OCI-LY3 (cell line): ENCODE measurements around the gene ACTR8.
A peak's percentile ranks its signal among the peaks of the same experiment; 100 is the strongest.
"Not testable (repeated sequence)": the region's sequence is repeated elsewhere in the genome, so short reads cannot be mapped to it uniquely, and the experiment has no call there.

ENCODE experiments used
- H2AFZ ChIP-seq: fragments of 200-600, 300-600 bp; shearing (Covaris generic); 2 replicates; pipeline ENCODE4 v1.6.0; 2014; ENCODE audit warnings: antibody characterized with exemption, low read depth, low read length
- H3K27ac ChIP-seq: fragments of 200-600, 300-600 bp; sonication (generic); 2 replicates; pipeline ENCODE4 v1.5.1; 2014; ENCODE audit warnings: mild to moderate bottlenecking, low read length, moderate library complexity, mixed read lengths
- H3K27me3 ChIP-seq: fragments of 200-600, 300-600 bp; sonication (generic); 2 replicates; pipeline ENCODE4 v1.6.1; 2014; ENCODE audit warnings: low read depth, low read length, mixed read lengths
- H3K36me3 ChIP-seq: fragments of 200-600, 300-600 bp; sonication (generic); replicated peaks from 2 replicates; pipeline ENCODE3; 2014; ENCODE audit warnings: low read depth, low read length, mixed read lengths
- H3K4me1 ChIP-seq: fragments of 300-600, 200-600 bp; sonication (generic); 2 replicates; pipeline ENCODE4 v1.6.1; 2014; ENCODE audit warnings: low read length, mixed read lengths
- H3K4me2 ChIP-seq: fragments of 200-600, 300-600 bp; sonication (generic); 2 replicates; pipeline ENCODE4 v1.6.1; 2014; ENCODE audit warnings: low read length, mixed read lengths
- H3K4me3 ChIP-seq: fragments of 300-600, 200-600 bp; sonication (generic); 2 replicates; pipeline ENCODE4 v1.5.1; 2014; ENCODE audit warnings: antibody characterized with exemption, mild to moderate bottlenecking, low read length, moderate library complexity
- H3K79me2 ChIP-seq: fragments of 300-600, 200-600 bp; shearing (Covaris generic); 2 replicates; pipeline ENCODE4 v1.6.1; 2014; ENCODE audit warnings: mild to moderate bottlenecking, low read length, mixed read lengths
- H3K9ac ChIP-seq: fragments of 300-600, 200-600 bp; shearing (Covaris generic); 2 replicates; pipeline ENCODE4 v1.6.0; 2014; ENCODE audit warnings: mild to moderate bottlenecking, low read length, moderate library complexity
- H3K9me3 ChIP-seq: fragments of 200-600, 300-600 bp; shearing (Covaris generic); 2 replicates; pipeline ENCODE4 v1.6.1; 2014; ENCODE audit warnings: low read length, mixed read lengths; ENCODE audit not compliant: insufficient read depth
- H4K20me1 ChIP-seq: fragments of 200-600, 300-600 bp; sonication (generic); 2 replicates; pipeline ENCODE4 v1.6.1; 2016; ENCODE audit warnings: low read length, mixed read lengths; ENCODE audit not compliant: insufficient read depth
- EZH2phosphoT487 ChIP-seq: fragments of 200-600 bp; shearing (Covaris generic); IDR thresholded peaks from 2 replicates; pipeline ENCODE4 v1.6.1; 2018; ENCODE audit warnings: antibody characterized with exemption, mixed run types, low read depth
- TF ChIP-seq, protein P1 (sequence below): fragments of 200-600, 300-600 bp; sonication (generic); IDR thresholded peaks from 2 replicates; pipeline ENCODE4 v1.5.1; 2014; ENCODE audit warnings: antibody characterized with exemption, low read length, low read depth

ACTR8 gene, protein sequence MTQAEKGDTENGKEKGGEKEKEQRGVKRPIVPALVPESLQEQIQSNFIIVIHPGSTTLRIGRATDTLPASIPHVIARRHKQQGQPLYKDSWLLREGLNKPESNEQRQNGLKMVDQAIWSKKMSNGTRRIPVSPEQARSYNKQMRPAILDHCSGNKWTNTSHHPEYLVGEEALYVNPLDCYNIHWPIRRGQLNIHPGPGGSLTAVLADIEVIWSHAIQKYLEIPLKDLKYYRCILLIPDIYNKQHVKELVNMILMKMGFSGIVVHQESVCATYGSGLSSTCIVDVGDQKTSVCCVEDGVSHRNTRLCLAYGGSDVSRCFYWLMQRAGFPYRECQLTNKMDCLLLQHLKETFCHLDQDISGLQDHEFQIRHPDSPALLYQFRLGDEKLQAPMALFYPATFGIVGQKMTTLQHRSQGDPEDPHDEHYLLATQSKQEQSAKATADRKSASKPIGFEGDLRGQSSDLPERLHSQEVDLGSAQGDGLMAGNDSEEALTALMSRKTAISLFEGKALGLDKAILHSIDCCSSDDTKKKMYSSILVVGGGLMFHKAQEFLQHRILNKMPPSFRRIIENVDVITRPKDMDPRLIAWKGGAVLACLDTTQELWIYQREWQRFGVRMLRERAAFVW

DNA sequence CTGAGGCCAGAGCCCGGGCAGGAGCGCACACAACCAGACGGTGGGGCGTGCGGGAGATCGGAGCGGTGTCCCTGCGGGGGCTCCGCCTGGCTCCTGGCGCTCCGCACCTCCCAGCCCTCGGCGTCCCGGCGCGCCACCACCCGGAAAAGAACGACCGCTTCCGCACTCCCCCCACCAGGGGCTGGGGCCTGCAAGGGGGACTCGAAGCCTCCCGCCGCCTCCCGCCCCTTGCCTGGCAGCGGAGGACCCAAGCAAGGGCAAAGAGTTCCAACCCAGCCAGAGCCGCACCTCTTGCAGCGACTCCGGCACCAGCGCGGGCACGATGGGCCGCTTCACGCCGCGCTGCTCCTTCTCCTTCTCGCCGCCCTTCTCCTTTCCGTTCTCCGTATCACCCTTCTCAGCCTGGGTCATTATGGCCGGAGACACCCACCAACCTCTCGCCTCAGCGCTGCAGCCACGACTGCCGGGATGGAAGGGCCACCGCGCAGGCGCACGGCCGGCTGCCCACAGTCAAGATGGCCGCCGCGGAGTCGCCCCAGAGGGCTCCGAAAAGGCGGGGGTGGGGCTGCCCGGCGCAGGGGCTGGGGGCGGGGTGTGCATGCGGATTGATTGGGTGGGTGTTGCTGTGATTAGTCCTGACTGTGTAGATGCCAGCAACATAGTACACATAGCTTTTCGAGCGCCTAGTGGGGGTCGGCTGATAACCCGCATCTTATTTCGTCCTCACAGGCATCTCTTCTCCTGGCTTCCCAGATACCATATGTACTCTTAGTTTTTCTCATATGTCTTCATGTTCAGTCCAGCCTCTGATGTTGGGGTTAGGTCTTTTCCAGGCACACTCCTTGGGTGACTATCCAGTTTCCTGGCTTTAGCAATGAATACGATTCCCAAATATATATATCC, at the start of gene ACTR8:
ACTR8 (minus strand) TSS at position 462 of the 903 bp plus-strand sequence; CDS start at position 411, 51 bp downstream.
- Histone ChIP-seq H3K36me3 (peaks cover 63% of the 10 kb centered on the region), H3K27me3 (no peaks in the 10 kb centered on the region), H3K4me3 (peak within 1 kb of the TSS; percentile 86), H3K27ac (peak within 1 kb of the TSS; percentile 77), H3K9ac (peak within 1 kb of the TSS; percentile 88), H4K20me1 (no peaks in the 10 kb centered on the region), H3K9me3 (no peaks in the 10 kb centered on the region), H2AFZ (peak within 1 kb of the TSS; percentile 88), H3K79me2 (peaks cover 20% of the 10 kb centered on the region), H3K4me2 (peak within 1 kb of the TSS; percentile 91), H3K4me1 (peaks cover 14% of the 10 kb centered on the region)
- no peak for TF ChIP-seq EZH2phosphoT487
- TF ChIP-seq, protein P1, sequence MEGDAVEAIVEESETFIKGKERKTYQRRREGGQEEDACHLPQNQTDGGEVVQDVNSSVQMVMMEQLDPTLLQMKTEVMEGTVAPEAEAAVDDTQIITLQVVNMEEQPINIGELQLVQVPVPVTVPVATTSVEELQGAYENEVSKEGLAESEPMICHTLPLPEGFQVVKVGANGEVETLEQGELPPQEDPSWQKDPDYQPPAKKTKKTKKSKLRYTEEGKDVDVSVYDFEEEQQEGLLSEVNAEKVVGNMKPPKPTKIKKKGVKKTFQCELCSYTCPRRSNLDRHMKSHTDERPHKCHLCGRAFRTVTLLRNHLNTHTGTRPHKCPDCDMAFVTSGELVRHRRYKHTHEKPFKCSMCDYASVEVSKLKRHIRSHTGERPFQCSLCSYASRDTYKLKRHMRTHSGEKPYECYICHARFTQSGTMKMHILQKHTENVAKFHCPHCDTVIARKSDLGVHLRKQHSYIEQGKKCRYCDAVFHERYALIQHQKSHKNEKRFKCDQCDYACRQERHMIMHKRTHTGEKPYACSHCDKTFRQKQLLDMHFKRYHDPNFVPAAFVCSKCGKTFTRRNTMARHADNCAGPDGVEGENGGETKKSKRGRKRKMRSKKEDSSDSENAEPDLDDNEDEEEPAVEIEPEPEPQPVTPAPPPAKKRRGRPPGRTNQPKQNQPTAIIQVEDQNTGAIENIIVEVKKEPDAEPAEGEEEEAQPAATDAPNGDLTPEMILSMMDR, result peak; percentile 28

DNA sequence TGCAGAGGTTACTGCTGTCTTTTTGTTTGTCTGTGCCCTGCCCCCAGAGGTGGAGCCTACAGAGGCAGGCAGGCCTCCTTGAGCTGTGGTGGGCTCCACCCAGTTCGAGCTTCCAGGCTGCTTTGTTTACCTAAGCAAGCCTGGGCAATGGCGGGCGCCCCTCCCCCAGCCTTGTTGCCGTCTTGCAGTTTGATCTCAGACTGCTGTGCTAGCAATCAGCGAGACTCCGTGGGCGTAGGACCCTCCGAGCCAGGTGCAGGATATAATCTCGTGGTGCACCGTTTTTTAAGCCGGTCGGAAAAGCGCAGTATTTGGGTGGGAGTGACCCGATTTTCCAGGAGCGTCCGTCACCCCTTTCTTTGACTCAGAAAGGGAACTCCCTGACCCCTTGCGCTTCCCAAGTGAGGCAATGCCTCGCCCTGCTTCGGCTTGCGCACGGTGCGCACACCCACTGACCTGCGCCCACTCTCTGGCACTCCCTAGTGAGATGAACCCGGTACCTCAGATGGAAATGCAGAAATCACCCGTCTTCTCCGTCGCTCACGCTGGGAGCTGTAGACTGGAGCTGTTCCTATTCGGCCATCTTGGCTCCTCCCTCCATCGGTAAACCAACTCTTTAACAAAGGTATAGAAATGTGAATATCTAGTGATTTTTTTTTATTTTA, 45.4 kb upstream of the ACTR8 start:
- H3K4me3 ChIP-seq, H4K20me1 ChIP-seq, H3K4me2 ChIP-seq, H2AFZ ChIP-seq, H3K36me3 ChIP-seq, H3K79me2 ChIP-seq, H3K4me1 ChIP-seq, H3K27ac ChIP-seq, H3K9ac ChIP-seq, H3K9me3 ChIP-seq: not testable (repeated sequence)
- peaks cover 11% of the 10 kb centered on the region; the same call in 1 of the 2 replicates for H3K27me3 ChIP-seq

DNA sequence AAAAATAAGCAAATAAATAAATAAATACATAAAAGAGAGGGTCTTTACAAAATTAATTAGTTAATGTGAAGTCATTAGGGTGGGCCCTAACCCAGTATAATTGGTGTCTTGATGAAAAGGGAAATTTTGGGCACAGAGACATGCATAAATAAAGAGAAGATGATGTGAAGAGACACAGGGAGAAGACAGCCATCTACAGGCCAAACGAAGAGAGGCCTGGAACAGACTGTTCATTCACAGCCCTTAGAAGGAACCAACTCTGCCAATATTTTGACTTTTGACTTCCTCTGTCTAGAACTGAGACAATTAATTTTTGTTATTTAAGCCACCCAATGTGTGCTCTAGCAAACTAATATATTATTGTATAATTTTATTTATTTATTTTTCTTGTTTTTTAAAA, 39.3 kb upstream of the ACTR8 start:
- peaks cover 20% of the 10 kb centered on the region; the same call in 1 of the 2 replicates for H3K27me3 ChIP-seq
- no peak overlapping the region for H2AFZ ChIP-seq
- no peaks in the 10 kb centered on the region for H3K79me2 ChIP-seq
- H3K36me3 ChIP-seq, result no peaks in the 10 kb centered on the region
- H3K27ac ChIP-seq, result no peak overlapping the region
- no peaks in the 10 kb centered on the region for H4K20me1 ChIP-seq
- H3K9me3 ChIP-seq, result no peaks in the 10 kb centered on the region
- no peak overlapping the region for H3K4me2 ChIP-seq
- TF ChIP-seq, protein P1, result peak; percentile 66
- no peak for TF ChIP-seq EZH2phosphoT487
- H3K9ac ChIP-seq, result no peak overlapping the region
- H3K4me1 ChIP-seq, result no peaks in the 10 kb centered on the region
- no peak overlapping the region for H3K4me3 ChIP-seq

DNA sequence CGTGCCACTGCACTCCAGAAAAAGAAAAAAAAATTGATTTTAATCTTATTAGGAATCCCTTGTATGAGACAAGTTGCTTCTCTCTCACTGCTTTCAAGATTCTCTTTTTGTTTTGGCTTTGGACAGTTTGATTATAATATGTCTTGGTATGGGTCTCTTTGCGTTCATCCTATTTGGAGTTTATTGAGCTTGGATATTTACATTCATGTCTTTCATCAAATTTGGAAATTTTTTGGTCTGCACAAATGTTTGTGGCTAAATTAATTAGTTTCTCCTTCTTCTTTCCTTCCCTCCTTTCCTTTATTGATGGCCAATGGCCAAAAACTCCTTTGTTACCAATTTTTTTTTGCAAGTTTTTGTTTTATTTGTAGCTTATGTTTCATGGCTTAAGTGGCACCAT, 37.8 kb upstream of the ACTR8 start:
- no peak overlapping the region for H3K27ac ChIP-seq
- H3K9ac ChIP-seq, result no peak overlapping the region
- no peak overlapping the region for H3K4me2 ChIP-seq
- H3K4me1 ChIP-seq, result peaks cover 3% of the 10 kb centered on the region
- no peak overlapping the region for H3K4me3 ChIP-seq
- TF ChIP-seq, protein P1, result no peak
- TF ChIP-seq EZH2phosphoT487, result no peak
- H3K79me2 ChIP-seq, result no peaks in the 10 kb centered on the region
- H3K27me3 ChIP-seq, result peaks cover 23% of the 10 kb centered on the region; the same call in 1 of the 2 replicates
- no peaks in the 10 kb centered on the region for H3K9me3 ChIP-seq
- H3K36me3 ChIP-seq, result no peaks in the 10 kb centered on the region
- H2AFZ ChIP-seq, result no peak overlapping the region
- no peaks in the 10 kb centered on the region for H4K20me1 ChIP-seq
